Bone marrow (tissue), 2 donors: ENCODE results near the gene HIRIP3.
"Not testable (repeated sequence)": the region's sequence is repeated elsewhere in the genome, so short reads cannot be mapped to it uniquely, and the experiment has no call there.

ENCODE experiments used
- DNase-seq, 2 donors: peaks; one replicate each; lab custom pipeline; 2025; lab: John Stamatoyannopoulos, UW

Gene HIRIP3

DNA sequence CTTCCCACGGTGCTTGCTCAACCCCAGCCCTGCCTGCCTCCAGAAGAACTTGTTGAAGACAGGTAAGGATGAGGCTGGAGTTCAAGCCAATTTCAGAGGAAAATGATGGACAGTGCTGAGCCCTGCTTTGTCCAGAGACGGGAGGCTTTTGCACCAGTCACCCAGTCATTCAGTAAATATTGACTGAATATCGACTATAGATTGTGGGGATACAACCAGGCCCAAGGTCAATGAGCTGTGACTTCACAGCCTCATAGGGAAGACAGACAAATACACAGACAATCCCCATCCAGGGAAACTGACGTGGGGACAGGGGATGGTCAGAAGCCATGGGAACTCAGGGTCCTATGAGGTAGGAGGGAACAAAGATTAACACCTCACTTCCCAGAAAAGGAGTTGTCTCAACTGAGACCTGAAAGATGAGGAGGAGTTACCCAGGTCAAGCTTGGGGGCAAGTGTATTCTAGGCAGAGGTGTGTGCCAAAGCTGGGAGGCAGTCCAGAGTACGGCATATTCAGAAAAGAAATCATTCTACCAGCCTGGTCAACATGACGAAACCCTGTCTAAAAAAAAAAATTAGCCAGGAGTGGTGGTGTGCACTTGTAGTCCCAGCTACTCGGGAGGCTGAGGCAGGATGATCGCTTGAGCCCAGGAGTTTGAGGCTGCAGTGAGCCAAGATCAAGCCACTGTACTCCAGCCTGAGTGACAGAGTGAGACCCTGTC is 21.3 kb upstream of the HIRIP3 start:
- DNase-seq, result no peak

DNA sequence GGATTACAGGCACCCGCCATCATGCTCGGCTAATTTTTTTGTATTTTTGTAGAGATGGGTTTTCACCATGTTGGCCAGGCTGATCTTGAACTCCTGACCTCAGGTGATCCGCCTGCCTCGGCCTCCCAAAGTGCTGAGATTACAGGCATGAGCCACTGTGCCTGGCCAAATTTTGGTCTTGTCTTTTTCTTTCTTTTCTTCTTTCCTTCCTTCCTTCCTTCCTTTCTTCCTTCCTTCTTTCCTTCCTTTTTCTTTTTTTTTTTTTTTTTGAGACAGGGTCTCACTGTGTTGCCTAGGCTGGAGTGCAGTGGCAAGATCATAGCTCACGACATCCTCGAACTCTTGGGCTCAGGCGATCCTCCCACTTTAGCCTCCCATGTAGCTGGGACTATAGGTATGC is 20.0 kb upstream of the HIRIP3 start:
- not testable (repeated sequence) for DNase-seq

DNA sequence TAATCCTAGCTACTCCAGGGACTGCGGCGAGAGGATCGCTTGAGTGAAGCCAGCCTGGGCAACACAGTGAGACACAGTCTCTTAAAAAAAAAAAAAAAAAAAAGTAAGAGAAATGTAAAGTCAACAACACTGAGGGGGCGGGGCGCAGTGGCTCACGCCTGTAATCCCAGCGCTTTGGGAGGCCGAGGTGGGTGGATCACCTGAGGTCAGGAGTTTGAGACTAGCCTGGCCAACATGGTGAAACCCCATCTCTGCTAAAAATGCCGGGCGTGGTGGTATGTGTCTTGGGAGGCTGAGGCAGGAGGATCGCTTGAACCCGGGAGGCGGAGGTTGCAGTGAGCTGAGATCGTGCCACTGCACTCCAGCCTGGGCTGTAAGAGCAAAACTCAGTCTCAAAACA is 17.2 kb upstream of the HIRIP3 start:
- DNase-seq, result not testable (repeated sequence)

DNA sequence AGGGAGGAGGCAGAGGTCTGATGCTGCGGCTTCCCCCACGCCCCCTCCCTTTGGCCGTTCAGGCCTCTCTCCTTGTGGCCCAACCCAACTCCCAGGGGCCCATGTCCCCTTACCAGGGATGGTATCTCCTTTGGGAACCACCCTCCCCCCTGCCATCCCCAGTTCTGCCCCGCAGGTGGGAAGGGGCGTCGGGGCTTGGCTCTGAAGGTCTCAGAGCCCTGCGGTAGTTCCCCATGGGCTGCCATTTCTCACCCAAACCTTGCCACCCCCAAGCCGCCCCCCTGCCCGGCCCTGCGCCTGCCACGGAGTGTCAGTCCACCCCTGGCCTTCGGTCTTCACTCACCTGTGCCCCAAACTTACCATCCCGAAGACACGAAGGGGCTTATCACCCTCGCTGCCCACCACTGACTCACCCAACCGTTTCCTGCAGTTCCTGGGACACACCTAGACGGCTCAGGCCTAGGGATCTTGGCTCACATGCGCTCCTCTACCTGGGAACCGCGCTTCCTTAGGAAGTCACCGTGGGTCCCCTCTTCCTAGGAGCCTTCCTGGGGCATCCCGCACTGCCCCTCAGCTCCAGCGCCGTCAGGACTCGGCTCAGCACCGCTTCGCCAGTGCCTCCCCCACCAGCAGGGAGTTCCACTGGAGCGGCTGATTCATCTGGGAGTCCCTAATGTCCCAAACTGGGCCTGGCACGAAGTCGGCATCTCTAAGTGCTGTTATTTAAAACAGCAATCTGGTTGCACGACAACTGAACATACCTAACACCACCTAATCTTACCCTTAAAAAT is 16.5 kb upstream of the HIRIP3 start:
- no peak for DNase-seq

DNA sequence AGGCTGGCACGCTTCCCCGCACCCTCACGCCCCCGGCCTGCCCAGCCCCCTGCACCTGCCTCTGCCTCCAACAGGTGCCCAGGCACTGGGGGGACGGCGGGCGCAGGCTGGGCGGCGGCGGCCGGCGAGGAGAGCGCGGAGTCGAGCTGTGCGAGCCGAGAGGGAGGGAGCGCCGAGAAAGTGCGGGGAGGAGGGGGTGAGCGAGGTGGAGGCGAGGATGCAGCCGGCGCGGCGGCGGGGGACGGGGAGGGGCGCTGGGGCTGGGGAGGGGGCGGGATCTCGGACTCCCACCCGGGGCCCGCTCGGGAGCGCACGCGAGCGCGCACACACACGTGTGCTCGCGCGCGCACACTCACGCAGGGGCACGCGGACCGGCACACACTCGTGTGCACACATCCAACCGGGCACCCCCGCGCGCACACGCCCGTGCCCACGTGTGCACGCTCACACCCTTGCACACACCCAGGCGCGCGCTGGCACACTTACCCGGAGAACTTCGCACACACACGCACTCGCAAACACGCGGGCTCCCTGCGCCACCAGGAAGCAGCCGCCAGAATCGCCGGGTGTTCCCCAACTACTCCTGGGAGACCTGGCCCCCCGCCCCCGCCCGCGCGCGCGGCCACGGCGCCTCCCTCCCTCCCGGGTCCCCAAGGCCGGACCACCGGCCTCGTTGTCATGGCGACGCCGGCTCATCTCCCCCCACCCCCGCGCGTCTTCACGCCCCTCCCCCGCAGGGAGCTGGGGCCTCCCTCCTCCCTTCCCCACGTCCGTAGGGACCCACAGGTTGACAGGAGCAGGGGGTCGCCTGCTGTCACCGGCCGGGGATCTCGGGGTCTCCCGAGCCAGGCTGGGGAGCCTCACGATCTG is 15.7 kb upstream of the HIRIP3 start, which contains the start of gene DOC2A:
DOC2A (minus strand) TSS at position 184 of the 870 bp plus-strand sequence. CDS start 805 bp downstream, outside the sequence.
- no peak for DNase-seq

DNA sequence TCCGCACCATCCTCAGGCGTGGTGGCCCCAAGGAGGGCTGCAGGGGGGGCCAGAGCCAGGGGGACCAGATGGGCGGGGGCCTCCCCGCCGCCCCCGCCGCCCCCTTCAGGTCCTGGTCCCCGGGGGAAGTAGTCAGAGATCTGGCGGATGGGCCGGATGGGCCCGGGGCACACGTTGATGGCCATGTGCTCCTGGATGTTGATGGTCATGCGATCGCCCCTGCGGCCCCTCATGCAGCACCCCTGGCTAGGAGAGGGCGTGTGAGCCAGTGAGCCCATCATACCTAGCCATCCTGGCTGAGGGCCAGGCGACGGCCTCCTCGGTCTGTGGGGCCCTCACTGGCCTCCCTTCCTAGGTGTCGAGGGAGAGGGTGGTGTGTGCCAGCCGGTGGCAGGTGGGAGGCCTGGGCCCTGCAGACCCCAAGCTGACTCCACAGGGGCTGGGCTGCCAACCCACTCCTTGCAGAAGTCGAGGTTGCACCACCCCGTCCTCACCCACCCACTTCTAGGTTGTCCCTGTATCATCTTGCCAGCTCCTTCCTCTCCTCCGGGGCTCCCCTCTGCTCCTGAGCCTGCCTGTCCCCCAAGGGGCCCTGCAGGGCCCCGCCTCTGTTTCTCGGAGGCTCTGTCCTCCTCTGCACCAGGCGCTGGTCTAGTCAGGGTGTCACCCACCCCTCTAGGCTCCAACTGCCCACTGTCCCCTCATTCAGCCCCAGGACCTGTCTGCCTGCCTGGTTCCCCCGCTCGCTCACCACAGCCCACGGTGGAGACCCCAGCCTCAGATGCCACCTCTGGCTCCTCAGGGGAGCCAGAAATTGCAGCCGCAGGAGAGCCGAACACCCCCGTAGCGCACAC is 14.8 kb upstream of the HIRIP3 start:
- no peak for DNase-seq

DNA sequence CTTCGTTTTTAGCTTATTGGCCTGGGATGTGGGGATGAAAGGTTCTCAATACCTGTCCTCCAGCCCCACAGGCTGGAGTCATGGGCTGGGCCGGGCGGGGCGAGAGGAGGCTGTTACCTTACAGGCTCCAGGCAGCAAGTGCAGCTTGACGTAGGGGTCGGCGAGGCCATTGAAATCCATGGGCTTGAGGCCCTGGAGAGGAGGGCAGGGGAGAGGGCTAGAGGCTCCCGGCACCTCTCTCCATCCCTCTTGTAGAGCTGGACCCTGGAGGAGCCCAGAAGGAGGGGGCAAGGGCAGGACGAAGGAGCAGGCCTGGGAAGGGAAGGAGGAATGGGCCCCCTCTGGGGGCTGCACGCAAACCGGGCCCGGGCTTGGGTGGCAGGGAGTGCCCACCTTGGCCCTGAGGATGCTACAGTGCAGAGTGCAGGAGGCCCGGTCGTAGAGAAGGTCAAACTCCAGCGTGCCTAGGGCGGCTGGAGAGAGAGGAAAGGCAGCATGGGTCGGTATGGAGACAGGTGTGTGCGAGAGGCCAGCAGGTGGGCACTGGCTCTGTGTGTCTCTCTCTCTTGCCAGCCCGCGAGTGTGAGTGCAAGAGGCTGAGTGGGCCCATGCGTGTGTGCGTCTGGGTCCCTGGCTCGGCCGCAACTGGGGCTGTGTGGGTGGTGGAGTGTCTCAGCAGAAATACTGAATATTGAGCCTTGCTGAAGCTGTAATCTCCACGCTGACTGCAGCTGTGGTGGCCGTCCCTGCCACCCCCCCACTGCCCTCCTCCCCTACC is 13.9 kb upstream of the HIRIP3 start:
- no peak for DNase-seq

DNA sequence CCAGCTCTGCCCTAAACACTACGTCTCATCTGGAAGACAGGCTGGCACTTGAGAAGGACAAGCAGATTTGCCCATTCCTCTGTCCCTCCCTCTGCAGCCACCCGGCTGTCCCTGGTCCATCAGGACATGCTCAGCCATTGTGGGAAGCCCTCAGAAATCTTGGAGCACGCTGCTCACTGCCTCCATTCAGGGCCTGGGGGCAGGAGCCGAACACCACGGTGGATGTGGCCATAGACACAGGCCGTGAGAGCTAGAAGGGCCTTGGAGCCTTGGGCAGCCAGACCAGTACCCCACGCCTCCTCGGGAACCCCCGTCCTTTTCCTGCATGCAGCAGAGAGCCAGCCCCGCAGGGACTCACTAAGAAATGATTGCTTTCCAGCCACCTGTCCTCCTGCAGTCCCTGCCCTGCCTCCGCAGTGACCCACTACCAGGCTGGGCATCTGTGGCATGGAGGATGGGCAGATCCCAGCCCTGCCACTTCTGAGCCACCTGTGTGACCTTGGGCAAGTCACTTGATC is 12.0 kb upstream of the HIRIP3 start:
- DNase-seq, result no peak

DNA sequence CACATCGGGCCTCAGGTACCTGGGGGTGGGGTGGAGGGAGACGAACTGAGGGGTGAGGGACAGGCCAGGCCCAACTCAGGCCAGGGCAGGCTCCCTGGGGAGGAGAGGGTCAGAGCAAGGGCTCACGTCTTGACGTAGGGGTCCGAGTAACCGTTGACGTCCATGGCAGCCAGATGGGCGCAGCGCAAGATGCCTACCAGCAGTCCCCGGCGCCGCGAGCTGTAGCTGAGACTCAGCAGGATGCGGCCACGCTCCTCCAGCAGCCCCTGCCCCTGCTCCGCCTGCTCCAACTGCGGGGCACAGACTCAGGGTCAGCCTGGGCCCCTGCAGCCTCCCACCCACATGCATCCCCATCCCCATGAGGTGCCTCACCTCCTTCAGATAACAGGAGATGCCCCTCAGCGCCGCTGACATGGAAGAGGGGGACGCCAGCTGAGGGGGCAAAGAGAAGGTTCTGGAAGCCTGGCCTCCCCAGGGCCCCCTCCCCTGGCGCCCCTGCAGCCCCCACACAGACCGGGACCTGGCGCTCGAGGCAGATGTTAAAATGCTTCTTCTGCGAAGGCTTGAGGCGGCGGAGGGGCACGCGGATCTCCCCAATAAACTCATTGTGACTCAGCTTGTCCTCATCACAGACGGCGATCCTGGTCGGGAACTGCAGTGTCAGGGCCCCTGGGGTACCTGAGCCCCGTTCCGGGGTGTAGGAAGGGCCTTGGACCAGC is 11.4 kb upstream of the HIRIP3 start:
- no peak for DNase-seq

DNA sequence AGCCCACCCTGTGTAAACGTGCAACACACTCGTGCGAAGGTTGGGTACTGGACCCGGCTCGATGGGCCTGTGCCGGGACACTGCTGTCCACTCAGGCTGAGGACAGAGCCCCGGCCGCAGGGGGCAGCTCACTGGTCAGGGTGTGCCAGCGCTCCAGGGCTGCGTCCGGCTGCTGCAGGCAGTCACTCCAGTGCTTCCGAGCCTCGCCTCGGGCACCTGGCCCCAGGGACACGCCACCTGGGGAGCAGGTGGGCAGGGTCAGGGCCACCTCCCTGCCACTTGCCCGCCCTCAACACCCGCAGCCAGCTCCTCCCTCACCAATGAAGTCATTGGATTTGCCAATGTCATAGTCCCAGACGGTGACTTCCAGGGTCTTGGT is 10.7 kb upstream of the HIRIP3 start:
- no peak for DNase-seq

DNA sequence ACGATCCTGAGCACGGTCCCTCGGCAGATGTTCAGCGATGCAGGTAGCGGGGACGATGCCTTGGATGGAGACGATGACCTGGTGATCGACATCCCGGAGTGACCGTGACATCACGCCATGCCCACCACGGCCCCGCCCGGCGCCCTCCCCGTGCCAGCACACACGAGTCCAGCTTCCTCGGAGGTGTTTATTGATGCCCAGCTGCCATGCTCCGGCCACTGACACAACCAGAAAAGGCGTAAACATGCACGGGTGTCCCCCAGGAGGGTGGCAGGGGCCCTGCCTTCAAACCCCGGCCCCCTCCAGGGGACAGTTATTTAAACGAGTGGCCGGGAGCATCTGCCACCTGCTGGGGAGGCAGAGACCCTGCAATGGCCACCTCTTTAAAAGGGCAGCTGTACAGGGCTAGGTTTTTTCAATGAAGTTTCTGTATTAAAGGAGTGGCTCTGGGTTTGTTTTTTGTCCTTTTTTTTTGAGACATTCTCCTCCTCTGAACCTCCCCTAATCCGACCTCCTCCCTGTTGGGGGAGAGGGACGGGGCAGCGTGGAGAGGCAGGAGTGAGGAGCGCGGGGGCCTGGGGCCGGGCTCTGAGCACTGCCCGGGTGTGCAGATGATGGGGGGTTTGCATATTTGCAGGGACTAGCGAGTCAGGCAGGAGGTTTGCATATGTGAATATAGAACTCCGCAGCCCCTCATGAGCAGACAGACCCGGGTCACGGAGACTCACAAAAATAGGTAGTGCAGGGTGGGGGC is 10.1 kb upstream of the HIRIP3 start:
- peak in 1 of 2 donors; percentile 22 for DNase-seq

DNA sequence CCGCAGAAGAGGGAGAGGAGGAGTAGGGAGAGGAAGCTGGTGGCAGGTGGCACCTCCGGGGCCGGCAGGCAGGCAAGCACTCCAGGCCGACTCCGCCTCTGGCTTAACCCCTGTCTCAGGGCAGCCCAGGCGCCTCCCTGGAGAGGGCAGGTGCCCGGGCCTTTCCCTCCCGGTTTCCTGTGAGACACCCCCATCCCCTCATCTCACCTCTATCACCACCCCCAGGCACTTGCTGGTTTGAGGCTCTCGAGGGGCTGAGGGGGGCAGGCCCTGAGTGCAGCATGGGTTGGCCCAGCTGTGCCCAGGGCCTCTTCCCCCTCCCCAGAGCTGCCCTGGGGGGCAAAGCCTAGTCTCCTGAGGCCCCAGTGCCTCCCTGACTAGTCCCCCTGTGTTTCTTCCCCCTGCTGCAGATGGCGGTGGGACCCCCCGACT is 9.4 kb upstream of the HIRIP3 start:
- DNase-seq, result no peak

DNA sequence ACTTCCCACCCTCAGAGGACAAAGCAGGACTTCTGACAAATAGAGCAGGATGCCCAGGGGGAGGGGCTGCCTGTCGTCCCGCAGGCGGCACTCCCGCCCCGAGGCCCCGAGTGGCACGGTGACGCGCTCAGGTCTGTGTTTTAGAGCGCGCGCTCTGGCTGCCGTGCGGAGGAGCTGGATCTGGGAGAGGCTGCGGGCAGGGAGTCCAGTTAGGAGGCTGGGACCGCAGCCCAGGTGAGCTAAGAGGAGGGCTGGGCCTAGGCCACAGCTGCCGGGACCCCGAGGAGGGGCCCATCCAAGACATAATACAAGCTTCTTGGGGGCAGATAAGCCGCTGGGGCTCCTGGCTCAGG is 9.0 kb upstream of the HIRIP3 start:
- no peak for DNase-seq

DNA sequence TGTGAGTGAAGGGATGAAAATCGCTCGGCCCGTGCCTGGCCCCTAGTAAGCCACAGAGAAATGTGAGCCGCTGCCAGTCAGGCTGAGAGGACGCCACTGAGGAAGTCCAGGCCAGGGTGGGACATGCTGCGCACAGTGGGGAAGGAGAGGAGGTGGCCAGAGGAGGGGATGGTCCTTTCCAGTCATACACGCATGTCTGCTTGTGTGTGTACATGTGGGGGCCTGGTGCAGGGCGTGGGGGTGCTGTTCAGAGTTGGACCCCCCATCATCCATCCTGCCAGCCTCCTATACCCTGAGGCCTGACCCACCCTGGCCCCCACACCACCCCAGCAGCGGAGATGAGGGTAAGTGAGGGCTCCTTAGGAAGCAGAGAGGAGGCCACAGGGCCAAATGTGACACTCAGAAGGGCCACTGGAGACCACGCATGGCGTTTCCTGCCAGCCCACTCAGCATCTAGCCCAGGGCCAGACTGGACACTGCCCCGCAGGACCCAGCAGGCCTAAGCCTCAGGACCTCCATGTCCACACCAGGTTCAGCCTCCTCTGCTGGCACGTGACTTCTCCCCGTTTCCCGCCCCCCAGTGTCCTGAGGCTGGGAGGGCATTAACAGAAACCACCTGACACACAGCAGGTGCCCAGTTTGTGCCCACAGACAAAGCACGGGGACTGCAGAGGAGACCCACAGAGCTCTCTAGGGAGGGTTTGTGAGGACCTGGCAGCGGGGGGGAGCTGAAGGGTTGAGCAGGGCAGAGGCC is 8.4 kb upstream of the HIRIP3 start:
- DNase-seq, result no peak

DNA sequence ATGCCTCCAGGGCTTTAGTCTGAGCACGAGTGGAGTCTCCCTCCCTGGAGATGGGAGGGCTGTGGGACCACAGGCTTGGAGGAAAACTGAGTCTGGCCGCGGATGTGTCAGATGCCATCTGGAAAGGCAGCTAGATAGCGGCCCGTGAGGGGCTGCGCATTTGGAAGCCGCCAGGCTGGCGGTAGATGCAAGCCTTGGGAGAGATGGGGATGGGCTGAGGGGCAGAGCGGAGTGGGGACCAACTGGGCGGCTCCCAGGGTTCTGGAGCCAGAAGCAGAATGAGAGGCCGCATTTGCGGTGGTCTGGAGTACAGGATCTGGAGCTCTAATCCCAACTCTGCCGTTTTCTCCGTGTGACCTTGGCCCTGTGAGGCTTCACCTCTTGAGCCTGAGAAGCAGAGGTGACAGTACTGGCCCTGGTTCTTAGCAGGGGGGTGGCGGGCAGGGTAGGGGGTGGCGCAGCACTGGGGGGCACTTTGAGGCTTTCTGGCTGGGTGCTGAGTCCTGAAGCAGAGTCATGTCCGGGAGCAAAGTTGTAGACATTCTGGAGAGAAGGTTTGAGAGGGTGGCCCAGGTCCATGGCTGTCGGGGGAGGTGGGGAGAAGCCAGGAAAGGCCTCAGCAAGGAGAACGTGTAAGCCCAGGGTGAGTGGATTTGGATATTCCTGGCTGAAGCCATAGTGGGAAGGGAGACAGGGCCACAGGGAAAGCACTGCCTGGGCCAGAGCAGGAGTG is 7.4 kb upstream of the HIRIP3 start:
- no peak for DNase-seq

DNA sequence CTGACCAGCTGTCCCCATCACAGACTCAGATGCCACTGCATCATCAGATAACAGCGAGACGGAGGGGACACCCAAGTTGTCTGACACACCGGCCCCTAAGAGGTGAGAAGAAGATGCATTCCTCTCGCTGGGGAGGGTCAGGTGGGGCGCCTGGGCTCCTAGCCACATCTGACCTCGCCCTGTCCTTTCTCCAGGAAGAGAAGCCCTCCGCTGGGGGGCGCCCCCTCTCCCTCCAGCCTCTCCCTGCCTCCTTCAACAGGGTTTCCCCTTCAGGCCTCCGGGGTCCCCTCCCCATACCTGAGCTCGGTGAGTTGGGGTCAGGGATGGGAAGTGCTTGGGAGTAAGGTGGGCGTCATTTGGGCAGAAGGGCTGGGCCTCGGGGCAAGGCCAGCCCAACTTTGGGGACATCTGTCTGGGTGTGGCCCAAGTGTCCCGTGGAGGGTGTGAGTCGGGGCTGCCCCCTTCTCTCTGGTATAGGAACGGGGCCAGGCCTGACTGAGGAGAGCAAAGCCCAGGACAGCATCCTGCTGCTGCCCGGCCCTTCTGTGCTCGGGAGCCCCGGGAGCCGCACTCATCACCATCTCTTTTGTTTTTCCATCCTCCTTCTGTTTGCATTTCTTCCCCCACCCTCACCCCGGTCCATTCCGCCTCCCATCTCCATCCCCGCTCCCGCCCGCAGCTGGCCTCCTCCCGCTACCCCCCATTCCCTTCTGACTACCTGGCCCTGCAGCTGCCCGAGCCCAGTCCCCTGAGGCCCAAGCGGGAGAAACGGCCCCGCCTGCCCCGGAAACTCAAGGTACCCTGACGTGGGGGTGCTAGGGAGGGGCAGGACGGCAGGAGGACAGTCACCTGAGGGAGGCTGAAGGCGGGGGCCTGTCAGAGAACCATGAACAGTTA is 5.6 kb upstream of the HIRIP3 start:
- DNase-seq, result no peak

DNA sequence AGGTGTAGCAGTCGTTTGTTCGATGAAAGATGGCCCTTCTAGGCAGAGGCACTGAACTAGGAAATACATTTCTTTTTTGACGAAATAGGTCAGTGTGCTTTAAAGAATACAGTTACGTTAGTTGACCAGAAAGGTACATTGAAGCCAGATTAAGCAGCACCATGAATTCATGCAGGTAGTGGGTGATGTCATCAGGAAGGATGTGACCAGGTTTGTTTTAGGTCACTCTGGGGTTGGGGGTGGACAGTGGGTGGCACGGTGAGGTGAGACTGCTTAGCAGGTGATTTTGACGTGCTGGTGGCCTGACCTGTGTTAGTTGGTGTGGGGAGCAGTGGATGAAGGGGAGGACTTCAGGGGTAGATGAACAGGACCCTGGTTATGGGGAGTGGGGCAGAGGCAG is 4.2 kb upstream of the HIRIP3 start:
- DNase-seq, result no peak
